Astrocyte (in vitro differentiated cells and primary cell): ENCODE results near the gene TNFRSF1A. TPM values are rescaled to one million over a fixed set of nuclear protein-coding genes. Genes with fewer than 3 reads are reported as not detected.
A peak's percentile ranks its signal among the peaks of the same experiment; 100 is the strongest.
"Not testable (repeated sequence)": the region's sequence is repeated elsewhere in the genome, so short reads cannot be mapped to it uniquely, and the experiment has no call there.

Experiments used
- DNase-seq: peaks from one replicate; pipeline ENCODE4 v3.0.0-alpha.2; 2010; ENCODE audit warnings: low read depth
- FAIRE-seq: peaks from 2 replicates; lab custom pipeline; 2011; peaks lifted over from hg19 to GRCh38; lab: Jason Lieb, UNC
- H2AFZ ChIP-seq: 2 replicates; pipeline ENCODE4 v1.6.0; 2012; ENCODE audit warnings: low read depth, low read length, inconsistent platforms
- H3K27ac ChIP-seq: 2 replicates; pipeline ENCODE4 v1.5.1; 2011; ENCODE audit warnings: low read depth, low read length, inconsistent platforms
- H3K27me3 ChIP-seq: 2 replicates; pipeline ENCODE4 v1.6.0; 2011; ENCODE audit warnings: low read length, inconsistent platforms; ENCODE audit not compliant: insufficient read depth
- H3K36me3 ChIP-seq: 2 replicates; pipeline ENCODE4 v1.5.1; 2011; ENCODE audit warnings: low read length, inconsistent platforms; ENCODE audit not compliant: insufficient read depth
- H3K4me1 ChIP-seq: 2 replicates; pipeline ENCODE4 v1.5.1; 2011; ENCODE audit warnings: low read length, inconsistent platforms; ENCODE audit not compliant: insufficient read depth
- H3K4me2 ChIP-seq: 2 replicates; pipeline ENCODE4 v1.6.0; 2012; ENCODE audit warnings: low read length, inconsistent platforms
- H3K4me3 ChIP-seq: 2 replicates; pipeline ENCODE4 v1.5.1; 2011; ENCODE audit warnings: low read depth, mild to moderate bottlenecking, low read length, inconsistent platforms; ENCODE audit not compliant: insufficient read depth
- H3K79me2 ChIP-seq: 2 replicates; pipeline ENCODE4 v1.6.0; 2012; ENCODE audit warnings: mild to moderate bottlenecking, low read length, inconsistent platforms; ENCODE audit not compliant: insufficient read depth
- H3K9ac ChIP-seq: 2 replicates; pipeline ENCODE4 v1.6.0; 2012; ENCODE audit warnings: mild to moderate bottlenecking, low read length, inconsistent platforms
- H3K9me3 ChIP-seq: 2 replicates; pipeline ENCODE4 v1.5.1; 2012; ENCODE audit warnings: low read depth, mild to moderate bottlenecking, low read length, inconsistent platforms; ENCODE audit not compliant: insufficient read depth
- H4K20me1 ChIP-seq: 2 replicates; pipeline ENCODE4 v1.6.0; 2012; ENCODE audit warnings: low read length, inconsistent platforms; ENCODE audit not compliant: insufficient read depth
- H3K27ac Mint-ChIP-seq: one replicate; pipeline ENCODE4 v1.8.0; 2021; ENCODE audit warnings: mild to moderate bottlenecking, mixed read lengths; ENCODE audit not compliant: unreplicated experiment
- H3K27me3 Mint-ChIP-seq: one replicate; pipeline ENCODE4 v1.8.0; 2021; ENCODE audit warnings: low read depth, mixed read lengths; ENCODE audit not compliant: unreplicated experiment
- H3K36me3 Mint-ChIP-seq: one replicate; pipeline ENCODE4 v1.8.0; 2021; ENCODE audit warnings: low read depth, mixed read lengths; ENCODE audit not compliant: unreplicated experiment
- H3K4me1 Mint-ChIP-seq: one replicate; pipeline ENCODE4 v1.8.0; 2021; ENCODE audit warnings: low read depth, mixed read lengths; ENCODE audit not compliant: unreplicated experiment
- H3K4me3 Mint-ChIP-seq: one replicate; pipeline ENCODE4 v1.8.0; 2021; ENCODE audit warnings: mild to moderate bottlenecking, moderate library complexity, mixed read lengths; ENCODE audit not compliant: unreplicated experiment
- H3K9me3 Mint-ChIP-seq: one replicate; pipeline ENCODE4 v1.8.0; 2021; ENCODE audit warnings: mild to moderate bottlenecking, mixed read lengths; ENCODE audit not compliant: unreplicated experiment
- CTCF ChIP-seq: IDR thresholded peaks from 2 replicates; pipeline ENCODE4 v1.5.1; 2011; ENCODE audit warnings: low read depth, mild to moderate bottlenecking, inconsistent platforms, low read length, moderate library complexity; ENCODE audit not compliant: insufficient read depth
- EZH2 ChIP-seq: IDR thresholded peaks from 2 replicates; pipeline ENCODE4 v1.6.1; 2012; ENCODE audit warnings: mild to moderate bottlenecking, low read length, inconsistent platforms; ENCODE audit not compliant: insufficient read depth
- total RNA-seq: library from RNA; stranded (reverse); gene quantifications from 2 replicates; pipeline ENCODE4 v1.2.1, GENCODE V29; 2021

Gene TNFRSF1A
- total RNA-seq, 1 donor from 2014 or later = 118 TPM

- Histone ChIP-seq H3K4me3 (peak overlapping the region; percentile 95), H3K4me1 (peaks cover 59% of the 10 kb centered on the region), H3K79me2 (peaks cover 63% of the 10 kb centered on the region), H3K27ac (peak overlapping the region; percentile 94), H3K4me2 (peak overlapping the region; percentile 95), H3K27me3 (no peaks in the 10 kb centered on the region), H3K9me3 (no peaks in the 10 kb centered on the region), H4K20me1 (peaks cover 34% of the 10 kb centered on the region), H3K36me3 (no peaks in the 10 kb centered on the region), H2AFZ (no peak overlapping the region), H3K9ac (peak overlapping the region; percentile 98)
- DNase-seq (no peak), FAIRE-seq (no peak)
- no peak overlapping the region for H3K4me3 Mint-ChIP-seq
- peaks cover 28% of the 10 kb centered on the region for H3K4me1 Mint-ChIP-seq
- H3K36me3 Mint-ChIP-seq = no peaks in the 10 kb centered on the region
- no peaks in the 10 kb centered on the region for H3K9me3 Mint-ChIP-seq
- no peak overlapping the region for H3K27ac Mint-ChIP-seq
- no peak for TF ChIP-seq CTCF
- no peak for TF ChIP-seq EZH2
- no peaks in the 10 kb centered on the region for H3K27me3 Mint-ChIP-seq
Observed at GRCh38 chr12:6340745-6341416, 995 bp downstream of the TNFRSF1A start.

- FAIRE-seq (peak; percentile 73), DNase-seq (peak; percentile 79)
- Mint-ChIP-seq H3K27me3 (no peaks in the 10 kb centered on the region), H3K9me3 (no peaks in the 10 kb centered on the region), H3K36me3 (no peaks in the 10 kb centered on the region), H3K4me1 (peaks cover 31% of the 10 kb centered on the region), H3K4me3 (no peak overlapping the region), H3K27ac (no peak overlapping the region)
- H3K4me1 ChIP-seq = peaks cover 59% of the 10 kb centered on the region
- peaks cover 70% of the 10 kb centered on the region for H3K79me2 ChIP-seq
- H3K27ac ChIP-seq = peak overlapping the region; percentile 94
- H4K20me1 ChIP-seq = peaks cover 38% of the 10 kb centered on the region
- no peak for TF ChIP-seq CTCF
- TF ChIP-seq EZH2 = no peak
- no peak overlapping the region for H2AFZ ChIP-seq
- peak overlapping the region; percentile 98 for H3K9ac ChIP-seq
- no peaks in the 10 kb centered on the region for H3K9me3 ChIP-seq
- peak overlapping the region; percentile 95 for H3K4me2 ChIP-seq
- no peaks in the 10 kb centered on the region for H3K27me3 ChIP-seq
- no peaks in the 10 kb centered on the region for H3K36me3 ChIP-seq
- H3K4me3 ChIP-seq = peak overlapping the region; percentile 95
Observed at GRCh38 chr12:6340032-6340638, 1.7 kb downstream of the TNFRSF1A start.

- H3K4me1 ChIP-seq = peaks cover 69% of the 10 kb centered on the region
- Mint-ChIP-seq H3K36me3 (no peaks in the 10 kb centered on the region), H3K27me3 (no peaks in the 10 kb centered on the region), H3K4me3 (no peak overlapping the region), H3K9me3 (no peaks in the 10 kb centered on the region), H3K4me1 (peaks cover 40% of the 10 kb centered on the region), H3K27ac (no peak overlapping the region)
- peaks cover 8% of the 10 kb centered on the region for H3K36me3 ChIP-seq
- H3K79me2 ChIP-seq = peaks cover 82% of the 10 kb centered on the region
- H4K20me1 ChIP-seq = peaks cover 46% of the 10 kb centered on the region
- peak overlapping the region; percentile 98 for H3K27ac ChIP-seq
- H3K9me3 ChIP-seq = no peaks in the 10 kb centered on the region
- H3K9ac ChIP-seq = peak overlapping the region; percentile 98
- TF ChIP-seq EZH2 = no peak
- no peak for TF ChIP-seq CTCF
- FAIRE-seq (no peak), DNase-seq (no peak)
- no peak overlapping the region for H2AFZ ChIP-seq
- no peaks in the 10 kb centered on the region for H3K27me3 ChIP-seq
- H3K4me3 ChIP-seq = peak overlapping the region; percentile 95
- peak overlapping the region; percentile 95 for H3K4me2 ChIP-seq
Observed at GRCh38 chr12:6338955-6339354, 2.9 kb downstream of the TNFRSF1A start.

GRCh38 chr12:6338536-6338935 lies 3.3 kb downstream of the TNFRSF1A start:
- peaks cover 85% of the 10 kb centered on the region for H3K79me2 ChIP-seq
- peaks cover 47% of the 10 kb centered on the region for H4K20me1 ChIP-seq
- peak overlapping the region; percentile 98 for H3K27ac ChIP-seq
- not testable (repeated sequence) for H3K27ac Mint-ChIP-seq, H3K36me3 Mint-ChIP-seq, H3K27me3 ChIP-seq, DNase-seq, H3K4me3 Mint-ChIP-seq, FAIRE-seq, H3K9me3 ChIP-seq, H3K27me3 Mint-ChIP-seq, H3K9me3 Mint-ChIP-seq, H2AFZ ChIP-seq
- H3K4me1 Mint-ChIP-seq = peaks cover 41% of the 10 kb centered on the region
- H3K4me1 ChIP-seq = peaks cover 74% of the 10 kb centered on the region
- peak overlapping the region; percentile 98 for H3K9ac ChIP-seq
- H3K36me3 ChIP-seq = peaks cover 11% of the 10 kb centered on the region
- peak overlapping the region; percentile 95 for H3K4me2 ChIP-seq
- peak overlapping the region; percentile 95 for H3K4me3 ChIP-seq
